GM18508 (cell line): Measurements from ENCODE around the gene SLC46A1.

Experiments used
- ATAC-seq: cut with Tn5 transposase; IDR thresholded peaks from one replicate; pipeline ENCODE4 v1.9.1; 2021; ENCODE audit warnings: moderate number of reproducible peaks; ENCODE audit not compliant: insufficient read depth, unreplicated experiment

SLC46A1 gene

DNA sequence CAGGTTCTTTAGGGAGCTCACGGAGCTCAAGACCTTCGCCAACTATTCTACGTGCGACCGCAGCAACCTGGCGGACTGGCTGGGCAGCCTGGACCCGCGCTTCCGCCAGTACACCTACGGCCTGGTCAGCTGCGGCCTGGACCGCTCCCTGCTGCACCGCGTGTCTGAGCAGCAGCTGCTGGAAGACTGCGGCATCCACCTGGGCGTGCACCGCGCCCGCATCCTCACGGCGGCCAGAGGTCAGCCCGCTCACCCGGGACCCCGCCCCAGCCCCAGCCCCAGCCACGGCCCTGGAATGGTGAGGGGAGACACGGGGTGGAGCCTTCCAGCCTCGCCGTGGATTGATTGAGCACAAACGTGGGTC, 21.0 kb downstream of the SLC46A1 start:
- no peak for ATAC-seq

DNA sequence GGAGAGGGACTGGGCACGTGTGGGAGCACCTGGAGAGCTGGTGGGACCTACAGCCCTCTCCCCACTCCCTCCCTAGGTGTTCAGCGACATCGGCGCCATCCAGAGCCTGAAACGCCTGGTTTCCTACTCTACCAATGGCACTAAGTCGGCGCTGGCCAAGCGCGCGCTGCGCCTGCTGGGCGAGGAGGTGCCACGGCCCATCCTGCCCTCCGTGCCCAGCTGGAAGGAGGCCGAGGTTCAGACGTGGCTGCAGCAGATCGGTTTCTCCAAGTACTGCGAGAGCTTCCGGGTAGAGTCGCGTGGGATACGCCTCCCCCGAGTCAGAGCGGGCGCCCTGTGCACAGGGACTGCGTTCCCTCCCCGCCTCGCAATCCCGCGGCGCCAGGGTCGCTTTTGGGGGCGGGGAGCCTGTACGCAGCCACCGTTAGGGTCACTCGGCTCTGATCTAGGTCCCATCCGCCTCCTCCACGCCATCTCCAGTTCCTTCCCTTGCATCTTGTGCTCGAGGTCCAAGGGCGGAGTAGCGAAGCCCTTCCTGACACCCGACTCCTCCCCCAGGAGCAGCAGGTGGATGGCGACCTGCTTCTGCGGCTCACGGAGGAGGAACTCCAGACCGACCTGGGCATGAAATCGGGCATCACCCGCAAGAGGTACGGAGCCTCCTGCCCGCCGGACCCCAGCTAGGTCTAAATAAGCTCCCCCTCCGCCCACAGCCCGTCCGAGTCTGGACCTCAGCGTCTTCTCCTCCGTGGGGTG, 21.6 kb downstream of the SLC46A1 start:
- ATAC-seq = no peak

- ATAC-seq = no peak
Observed at GRCh38 chr17:28381141-28381825, 24.7 kb downstream of the SLC46A1 start.

GRCh38 chr17:28379814-28380801, 25.9 kb downstream of the SLC46A1 start:
- ATAC-seq = no peak

DNA sequence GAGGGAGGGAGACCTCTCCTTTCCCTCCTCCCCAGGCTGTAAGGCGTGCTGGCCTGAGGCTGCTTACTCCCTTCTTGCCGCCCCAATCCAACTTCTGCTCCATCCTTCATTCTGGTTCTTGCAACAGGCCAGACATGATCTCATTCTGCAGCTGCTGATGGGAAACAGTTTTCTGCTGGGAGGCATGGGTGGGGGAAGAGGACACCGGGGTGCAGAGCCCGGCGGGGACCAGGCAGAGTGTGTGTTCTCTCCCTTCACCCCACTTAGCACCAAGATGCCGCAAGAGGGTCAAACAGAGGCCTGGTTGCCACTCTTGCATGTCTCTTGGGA, 33.1 kb downstream of the SLC46A1 start:
- no peak for ATAC-seq

- ATAC-seq = no peak
Observed at GRCh38 chr17:28372203-28372944, 33.6 kb downstream of the SLC46A1 start.

DNA sequence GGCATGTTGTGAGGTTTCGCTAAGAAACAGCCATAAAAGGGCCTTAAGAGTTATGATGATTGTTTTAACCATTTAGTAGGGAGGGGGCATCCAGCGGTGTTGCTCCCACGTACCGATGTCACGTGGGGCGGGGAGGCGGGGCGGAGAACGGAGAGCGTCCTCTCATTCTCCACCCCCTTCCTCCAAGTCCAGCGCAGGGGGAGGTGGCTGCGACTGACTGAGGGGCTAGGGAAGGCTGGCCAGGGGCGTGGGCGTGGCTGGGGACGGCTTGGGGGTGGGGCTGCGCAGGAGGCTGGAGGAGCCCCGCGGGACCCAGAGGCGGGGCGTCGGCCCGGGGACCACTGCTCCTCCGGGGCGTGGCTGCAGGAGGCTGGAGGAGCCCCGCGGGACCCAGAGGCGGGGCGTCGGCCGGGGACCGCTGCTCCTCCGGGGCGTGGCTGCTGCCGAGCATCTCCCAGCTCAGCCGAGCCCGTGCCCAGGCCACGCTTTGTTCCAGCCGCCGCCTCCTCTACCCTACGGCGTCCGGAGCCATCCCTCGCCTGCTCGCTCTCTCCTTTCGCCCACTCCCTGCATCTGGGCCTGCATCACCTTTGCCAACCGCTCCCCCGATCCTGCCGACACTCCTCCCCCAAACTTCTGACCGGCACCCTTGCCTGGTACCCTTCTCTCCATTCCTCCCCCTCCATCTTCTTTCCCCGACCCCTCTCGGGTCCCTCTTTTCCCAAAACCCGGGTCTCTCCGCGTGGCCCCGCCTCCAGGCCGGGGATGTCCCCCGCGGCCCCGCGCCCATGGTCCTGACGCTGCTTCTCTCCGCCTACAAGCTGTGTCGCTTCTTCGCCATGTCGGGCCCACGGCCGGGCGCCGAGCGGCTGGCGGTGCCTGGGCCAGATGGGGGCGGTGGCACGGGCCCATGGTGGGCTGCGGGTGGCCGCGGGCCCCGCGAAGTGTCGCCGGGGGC, 34.5 kb downstream of the SLC46A1 start, which contains the start of gene SARM1:
SARM1 (plus strand) TSS at position 450 of the 958 bp plus-strand sequence; CDS start at position 789, 339 bp downstream.
- no peak for ATAC-seq

DNA sequence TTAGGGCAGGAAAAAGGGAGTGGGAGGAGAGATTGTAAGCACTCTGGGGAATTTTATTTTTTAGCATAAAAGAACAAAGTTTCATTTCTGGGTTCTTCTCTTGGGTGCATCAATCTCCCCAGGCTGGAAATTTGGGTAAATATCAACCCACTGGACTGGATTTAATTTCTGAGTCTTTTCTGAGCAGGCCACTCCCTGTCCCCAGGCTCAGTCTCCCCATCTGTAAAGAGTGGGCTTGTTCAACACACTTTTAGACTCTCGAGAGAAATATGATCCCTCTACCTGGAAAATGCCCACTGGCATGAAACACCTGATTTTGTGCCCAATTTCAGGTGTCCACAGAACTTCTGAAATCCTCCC, 35.3 kb downstream of the SLC46A1 start:
- ATAC-seq = no peak

- no peak for ATAC-seq
Observed at GRCh38 chr17:28370035-28370743, 35.8 kb downstream of the SLC46A1 start, which contains the start of gene VTN. VTN (minus strand) TSS chr17:28370307; CDS start chr17:28370203, 104 bp downstream.

GRCh38 chr17:28369684-28370034, 36.4 kb downstream of the SLC46A1 start:
- ATAC-seq = no peak

DNA sequence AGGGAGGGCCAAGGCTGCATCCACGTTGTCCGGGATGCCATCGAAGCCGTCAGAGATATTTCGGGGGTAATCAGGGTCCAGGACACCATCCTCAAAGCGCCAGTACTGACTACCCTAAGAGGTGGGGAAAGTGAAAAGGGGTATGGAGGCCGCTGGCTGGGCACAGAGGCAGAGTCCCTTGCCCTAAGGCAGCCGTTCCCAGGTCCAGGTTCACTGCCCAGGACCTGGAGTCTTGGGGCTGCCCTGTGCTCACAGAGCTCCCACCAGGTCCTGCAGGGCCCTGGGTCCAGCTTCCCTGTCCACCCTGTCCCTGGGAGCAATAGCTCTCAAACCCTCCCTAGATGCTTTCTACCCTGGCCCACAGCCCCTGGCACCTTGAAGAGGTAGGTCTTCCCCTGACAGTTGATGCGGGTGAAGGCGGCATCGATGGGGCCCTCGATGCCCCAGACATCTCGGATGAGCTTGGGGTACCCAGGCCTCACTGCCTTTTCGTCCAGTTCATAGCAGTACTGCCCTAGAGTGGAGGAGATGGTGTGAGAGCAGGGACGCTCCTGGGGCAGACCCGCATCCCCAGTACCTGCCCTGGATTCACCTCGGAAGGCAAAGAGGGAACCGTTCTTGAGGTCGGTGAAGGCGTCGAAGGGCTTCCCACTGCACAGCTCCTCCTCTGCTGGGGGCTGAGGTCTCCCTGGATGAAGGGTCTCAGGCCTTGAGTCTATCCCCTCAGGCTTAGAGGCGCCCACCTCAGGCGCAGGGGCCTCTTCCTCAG, 36.9 kb downstream of the SLC46A1 start:
- no peak for ATAC-seq

- ATAC-seq = no peak
Observed at GRCh38 chr17:28368306-28368831, 37.6 kb downstream of the SLC46A1 start.

DNA sequence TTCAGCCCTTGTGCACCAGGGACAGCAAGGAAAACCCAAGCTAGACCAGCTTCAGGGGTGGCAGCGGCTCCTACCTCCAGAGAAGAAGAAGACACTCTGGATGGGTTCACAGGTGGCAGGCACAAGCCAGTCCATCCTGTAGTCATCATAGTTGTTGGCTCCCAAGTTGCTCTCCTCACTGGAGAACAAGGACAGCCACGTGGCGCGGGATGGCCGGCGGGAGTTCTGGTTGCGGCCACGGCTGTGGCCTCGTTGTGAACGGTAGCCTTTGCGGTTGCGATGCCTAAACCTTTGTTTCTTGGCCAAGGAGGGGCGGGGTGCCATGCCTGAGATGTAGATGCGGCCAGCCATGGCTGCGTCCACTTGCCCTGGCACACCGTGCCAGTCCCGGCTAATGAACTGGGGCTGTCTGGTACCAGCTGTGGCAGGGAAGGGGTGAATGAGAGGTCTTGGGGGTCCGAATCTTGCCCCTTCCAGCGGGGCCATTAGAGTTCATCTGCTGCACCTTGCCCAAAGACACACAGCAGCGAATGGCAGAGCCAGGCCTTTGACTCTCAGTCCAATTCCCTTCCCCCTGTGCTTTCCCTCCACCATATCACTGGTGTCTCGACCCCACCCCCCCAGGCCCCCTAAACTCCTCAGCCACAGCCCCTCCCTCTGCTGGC, 38.2 kb downstream of the SLC46A1 start:
- no peak for ATAC-seq

GRCh38 chr17:28366605-28367004, 39.4 kb downstream of the SLC46A1 start:
- ATAC-seq = no peak

GRCh38 chr17:28365487-28365886, 40.5 kb downstream of the SLC46A1 start:
- ATAC-seq = no peak

DNA sequence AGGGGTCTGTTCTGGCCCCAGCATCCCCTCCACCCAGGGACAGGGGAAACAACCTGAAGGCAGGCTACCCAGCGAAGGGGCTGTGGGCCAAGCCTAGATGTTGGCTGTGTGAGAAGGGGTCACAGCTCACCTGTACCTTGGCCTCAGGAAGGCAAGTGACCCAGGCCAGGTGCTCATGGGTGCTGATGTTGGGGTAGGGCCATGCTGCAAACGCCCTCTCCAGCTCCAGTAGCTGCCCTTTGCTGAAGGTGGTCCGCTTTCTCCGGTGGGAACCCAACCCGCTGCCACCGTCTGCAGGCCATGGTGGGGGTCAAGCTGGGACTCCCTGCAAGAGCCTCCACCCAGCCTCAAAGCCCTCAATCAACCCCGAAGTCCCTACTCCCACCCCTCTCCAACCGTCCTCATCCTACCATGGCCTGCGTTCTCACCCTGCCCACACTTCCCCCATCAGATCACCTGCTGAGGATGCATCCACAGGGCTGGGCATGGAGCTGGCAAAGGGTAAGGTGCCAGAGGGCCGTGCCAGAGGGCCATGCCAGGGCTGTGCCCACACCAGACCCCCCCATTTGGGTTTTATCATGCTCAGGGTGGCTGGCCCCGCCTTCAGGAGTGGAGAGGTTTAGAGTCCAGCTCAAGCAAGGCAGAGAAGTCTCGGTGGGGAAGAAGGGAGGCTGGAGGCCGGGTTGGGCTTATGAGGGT, 41.2 kb downstream of the SLC46A1 start, which contains the start of gene SEBOX:
SEBOX (minus strand) TSS at position 535 of the 699 bp plus-strand sequence; CDS start at position 487, 48 bp downstream.
- no peak for ATAC-seq
